ENCODE measurements around the gene FMN1.

DNA sequence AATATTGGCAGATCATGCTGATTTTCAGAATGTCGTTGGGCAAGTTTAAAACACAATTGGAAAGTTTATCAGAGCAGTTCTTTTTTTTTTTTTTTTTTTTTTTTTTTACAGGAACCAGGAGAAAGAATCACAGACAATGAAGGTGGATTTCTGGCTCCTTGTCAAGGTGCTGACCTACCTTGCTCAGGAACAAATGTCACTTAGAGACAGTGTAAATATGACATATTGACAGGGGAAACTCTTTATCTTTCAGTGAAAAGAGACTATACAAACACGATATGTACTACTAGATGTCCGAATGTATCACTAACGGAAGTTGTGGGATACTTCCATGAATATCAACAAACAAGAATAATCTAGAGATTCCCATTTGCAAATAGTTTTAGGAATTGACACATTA lies 237.3 kb downstream of the FMN1 start:
- TF ChIP-seq, protein P1, sequence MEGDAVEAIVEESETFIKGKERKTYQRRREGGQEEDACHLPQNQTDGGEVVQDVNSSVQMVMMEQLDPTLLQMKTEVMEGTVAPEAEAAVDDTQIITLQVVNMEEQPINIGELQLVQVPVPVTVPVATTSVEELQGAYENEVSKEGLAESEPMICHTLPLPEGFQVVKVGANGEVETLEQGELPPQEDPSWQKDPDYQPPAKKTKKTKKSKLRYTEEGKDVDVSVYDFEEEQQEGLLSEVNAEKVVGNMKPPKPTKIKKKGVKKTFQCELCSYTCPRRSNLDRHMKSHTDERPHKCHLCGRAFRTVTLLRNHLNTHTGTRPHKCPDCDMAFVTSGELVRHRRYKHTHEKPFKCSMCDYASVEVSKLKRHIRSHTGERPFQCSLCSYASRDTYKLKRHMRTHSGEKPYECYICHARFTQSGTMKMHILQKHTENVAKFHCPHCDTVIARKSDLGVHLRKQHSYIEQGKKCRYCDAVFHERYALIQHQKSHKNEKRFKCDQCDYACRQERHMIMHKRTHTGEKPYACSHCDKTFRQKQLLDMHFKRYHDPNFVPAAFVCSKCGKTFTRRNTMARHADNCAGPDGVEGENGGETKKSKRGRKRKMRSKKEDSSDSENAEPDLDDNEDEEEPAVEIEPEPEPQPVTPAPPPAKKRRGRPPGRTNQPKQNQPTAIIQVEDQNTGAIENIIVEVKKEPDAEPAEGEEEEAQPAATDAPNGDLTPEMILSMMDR (conservative IDR thresholded peaks at IDR 0.05): no peak
- no peak for TF ChIP-seq ZFX (IDR thresholded peaks at IDR 0.05)

Measured in C4-2B (cell line).